H9 (cell line): Measurements from ENCODE around the gene FAM219A. TPM values are rescaled to one million over a fixed set of nuclear protein-coding genes. Genes with fewer than 3 reads are reported as not detected.

Experiments
- DNase-seq: peaks from one replicate; pipeline ENCODE4 v3.0.0-alpha.2; 2017
- H2AFZ ChIP-seq: one replicate; pipeline ENCODE4 v1.6.1; 2013; ENCODE audit warnings: mild to moderate bottlenecking, low read length, control low read depth, moderate library complexity
- H2AK5ac ChIP-seq: 2 replicates; pipeline ENCODE4 v1.6.1; 2013; ENCODE audit warnings: low read length, control low read depth, mixed read lengths; ENCODE audit not compliant: insufficient read length
- H2BK120ac ChIP-seq: one replicate; pipeline ENCODE4 v1.6.1; 2013; ENCODE audit warnings: low read depth, mild to moderate bottlenecking, low read length, control low read depth, inconsistent platforms; ENCODE audit not compliant: poor library complexity, severe bottlenecking
- H2BK12ac ChIP-seq: 2 replicates; pipeline ENCODE4 v1.6.1; 2013; ENCODE audit warnings: low read length, control low read depth, mixed read lengths, low read depth; ENCODE audit not compliant: insufficient read length
- H2BK15ac ChIP-seq: 2 replicates; pipeline ENCODE4 v1.6.1; 2013; ENCODE audit warnings: low read depth, low read length, control low read depth
- H2BK20ac ChIP-seq: one replicate; pipeline ENCODE4 v1.6.1; 2013; ENCODE audit warnings: low read depth, mild to moderate bottlenecking, low read length, control low read depth, inconsistent platforms; ENCODE audit not compliant: poor library complexity, severe bottlenecking
- H2BK5ac ChIP-seq: 2 replicates; pipeline ENCODE4 v1.6.1; 2013; ENCODE audit warnings: low read length, control low read depth, mixed read lengths; ENCODE audit not compliant: insufficient read length
- H3K14ac ChIP-seq: 2 replicates; pipeline ENCODE4 v1.6.1; 2013; ENCODE audit warnings: low read length, control low read depth; ENCODE audit not compliant: insufficient read depth
- H3K18ac ChIP-seq: 2 replicates; pipeline ENCODE4 v1.6.1; 2013; ENCODE audit warnings: low read depth, mild to moderate bottlenecking, mixed read lengths, low read length, control low read depth; ENCODE audit not compliant: insufficient read length
- H3K23ac ChIP-seq: 2 replicates; pipeline ENCODE4 v1.6.1; 2013; ENCODE audit warnings: low read length, control low read depth, mixed read lengths, low read depth; ENCODE audit not compliant: insufficient read length
- H3K23me2 ChIP-seq: 2 replicates; pipeline ENCODE4 v1.6.1; 2013; ENCODE audit warnings: low read depth, mild to moderate bottlenecking, mixed read lengths, low read length, control low read depth; ENCODE audit not compliant: insufficient read length, poor library complexity, severe bottlenecking
- H3K27ac ChIP-seq: 2 replicates; pipeline ENCODE4 v1.5.1; 2013; ENCODE audit warnings: low read length, control low read depth, mixed read lengths, low read depth; ENCODE audit not compliant: insufficient read length
- H3K27me3 ChIP-seq: 2 replicates; pipeline ENCODE4 v1.6.1; 2013; ENCODE audit warnings: low read length, control low read depth, inconsistent platforms; ENCODE audit not compliant: insufficient read depth
- H3K4ac ChIP-seq: 2 replicates; pipeline ENCODE4 v1.6.1; 2013; ENCODE audit warnings: low read depth, mild to moderate bottlenecking, control low read depth, inconsistent platforms, low read length, moderate library complexity
- H3K4me1 ChIP-seq: 2 replicates; pipeline ENCODE4 v1.6.1; 2013; ENCODE audit warnings: low read length, control low read depth, inconsistent platforms; ENCODE audit not compliant: insufficient read depth
- H3K4me2 ChIP-seq: 2 replicates; pipeline ENCODE4 v1.6.1; 2013; ENCODE audit warnings: low read length, control low read depth, mixed read lengths; ENCODE audit not compliant: insufficient read length, insufficient read depth
- H3K56ac ChIP-seq: 2 replicates; pipeline ENCODE4 v1.6.1; 2013; ENCODE audit warnings: low read depth, mild to moderate bottlenecking, mixed read lengths, low read length, control low read depth; ENCODE audit not compliant: insufficient read length
- H3K79me1 ChIP-seq: 2 replicates; pipeline ENCODE4 v1.6.1; 2013; ENCODE audit warnings: low read depth, mild to moderate bottlenecking, moderate library complexity, low read length, control low read depth, inconsistent platforms; ENCODE audit not compliant: insufficient read depth, poor library complexity, severe bottlenecking
- H3K79me2 ChIP-seq: 2 replicates; pipeline ENCODE4 v1.6.1; 2013; ENCODE audit warnings: low read length, control low read depth, inconsistent platforms; ENCODE audit not compliant: insufficient read depth
- H3K9ac ChIP-seq: 2 replicates; pipeline ENCODE4 v1.6.1; 2013; ENCODE audit warnings: low read length, control low read depth, mixed read lengths; ENCODE audit not compliant: insufficient read length; ENCODE audit errors: extremely low read depth
- H3K9me3 ChIP-seq: one replicate; pipeline ENCODE4 v1.6.1; 2013; ENCODE audit warnings: low read depth, low read length, inconsistent platforms; ENCODE audit not compliant: control insufficient read depth
- H3T11ph ChIP-seq: one replicate; pipeline ENCODE4 v1.6.1; 2013; ENCODE audit warnings: mild to moderate bottlenecking, low read length, control low read depth, inconsistent platforms
- H4K20me1 ChIP-seq: one replicate; pipeline ENCODE4 v1.6.1; 2013; ENCODE audit not compliant: control insufficient read depth, insufficient read length, insufficient read depth
- H4K5ac ChIP-seq: 2 replicates; pipeline ENCODE4 v1.6.1; 2013; ENCODE audit warnings: low read depth, mild to moderate bottlenecking, mixed read lengths, low read length, control low read depth; ENCODE audit not compliant: insufficient read length
- H4K8ac ChIP-seq: replicated peaks from 2 replicates; pipeline ENCODE4 v1.6.1; 2013; ENCODE audit warnings: low read length, control low read depth, mixed read lengths, low read depth; ENCODE audit not compliant: insufficient read length
- H4K91ac ChIP-seq: 2 replicates; pipeline ENCODE4 v1.6.1; 2013; ENCODE audit warnings: low read depth, mild to moderate bottlenecking, moderate library complexity, mixed read lengths, low read length, control low read depth; ENCODE audit not compliant: insufficient read length
- H3K27ac Mint-ChIP-seq, 3 experiments: 2 replicates in 2 of 3; 3 replicates in 1 of 3; pipeline ENCODE4 v1.8.0; 2020 to 2021; ENCODE audit warnings: mixed read lengths in 3 of 3, mild to moderate bottlenecking in 1 of 3, moderate library complexity in 1 of 3
- H3K27me3 Mint-ChIP-seq: 2 replicates; pipeline ENCODE4 v1.8.0; 2021; ENCODE audit warnings: low read depth, mild to moderate bottlenecking, moderate library complexity, mixed read lengths
- H3K36me3 Mint-ChIP-seq, 3 experiments: 2 replicates in 2 of 3; 3 replicates in 1 of 3; pipeline ENCODE4 v1.8.0; 2020 to 2021; ENCODE audit warnings: low read depth in 3 of 3, mixed read lengths in 3 of 3; ENCODE audit not compliant: insufficient read depth in 1 of 3
- H3K4me1 Mint-ChIP-seq, 2 experiments: 2 replicates each; pipeline ENCODE4 v1.8.0; 2020; ENCODE audit warnings: mixed read lengths in 2 of 2
- H3K4me3 Mint-ChIP-seq, 2 experiments: 2 replicates in 1 of 2; 3 replicates in 1 of 2; pipeline ENCODE4 v1.8.0; 2020 to 2021; ENCODE audit warnings: mild to moderate bottlenecking in 2 of 2, mixed read lengths in 2 of 2, moderate library complexity in 1 of 2
- H3K9me3 Mint-ChIP-seq, 2 experiments: 2 replicates in 1 of 2; 3 replicates in 1 of 2; pipeline ENCODE4 v1.8.0; 2020; ENCODE audit warnings: mild to moderate bottlenecking in 2 of 2, mixed read lengths in 2 of 2, moderate library complexity in 1 of 2
- WGBS: extraction: QIAGEN DNeasy Blood & Tissue Kit; methylation state at CpG from one replicate; pipeline ENCODE4 v1.1.7; 2013; ENCODE audit warnings: missing lambda C conversion rate, low lambda C conversion rate, mixed read lengths; ENCODE audit not compliant: insufficient read length; ENCODE audit errors: extremely low coverage; 5-methylcytosine and 5-hydroxymethylcytosine counted together
- total RNA-seq: library from RNA; stranded (reverse); gene quantifications from 2 replicates; pipeline ENCODE4 v1.2.1, GENCODE V29; 2021
- TF ChIP-seq, protein P1 (sequence below): fragments of 200-600 bp; sonication (generic); conservative IDR thresholded peaks from 3 replicates; pipeline ENCODE4 v1.8.0; 2021; ENCODE audit warnings: antibody characterized with exemption, mild to moderate bottlenecking

FAM219A gene
- total RNA-seq, 1 experiment from 2014 or later: 16.7 TPM

- WGBS: no CpG with 5 or more reads among the region's 6 CpGs
- H4K20me1 ChIP-seq: no peaks in the 10 kb centered on the region
- no peak overlapping the region for H4K5ac ChIP-seq
- H4K91ac ChIP-seq: no peak overlapping the region
- H3K23me2 ChIP-seq: no peaks in the 10 kb centered on the region
- no peak overlapping the region for H3K4ac ChIP-seq
- Mint-ChIP-seq H3K9me3 (no peaks in the 10 kb centered on the region), H3K4me3 (no peak overlapping the region), H3K27ac (no peak overlapping the region), H3K27me3 (peaks cover 6% of the 10 kb centered on the region; the same call in 1 of the 2 replicates), H3K4me1 (no peaks in the 10 kb centered on the region), H3K36me3 (no peaks in the 10 kb centered on the region)
- no peaks in the 10 kb centered on the region for H3K79me1 ChIP-seq
- H3K27ac ChIP-seq: no peak overlapping the region
- H2BK12ac ChIP-seq: no peak overlapping the region
- no peak overlapping the region for H3T11ph ChIP-seq
- no peak overlapping the region for H3K14ac ChIP-seq
- DNase-seq: peak; percentile 58
- H3K56ac ChIP-seq: no peak overlapping the region
- H3K18ac ChIP-seq: no peak overlapping the region
- no peaks in the 10 kb centered on the region for H3K27me3 ChIP-seq
- H2AFZ ChIP-seq: no peak overlapping the region
- no peak overlapping the region for H2AK5ac ChIP-seq
- no peak overlapping the region for H2BK20ac ChIP-seq
- H2BK15ac ChIP-seq: no peak overlapping the region
- TF ChIP-seq, protein P1, sequence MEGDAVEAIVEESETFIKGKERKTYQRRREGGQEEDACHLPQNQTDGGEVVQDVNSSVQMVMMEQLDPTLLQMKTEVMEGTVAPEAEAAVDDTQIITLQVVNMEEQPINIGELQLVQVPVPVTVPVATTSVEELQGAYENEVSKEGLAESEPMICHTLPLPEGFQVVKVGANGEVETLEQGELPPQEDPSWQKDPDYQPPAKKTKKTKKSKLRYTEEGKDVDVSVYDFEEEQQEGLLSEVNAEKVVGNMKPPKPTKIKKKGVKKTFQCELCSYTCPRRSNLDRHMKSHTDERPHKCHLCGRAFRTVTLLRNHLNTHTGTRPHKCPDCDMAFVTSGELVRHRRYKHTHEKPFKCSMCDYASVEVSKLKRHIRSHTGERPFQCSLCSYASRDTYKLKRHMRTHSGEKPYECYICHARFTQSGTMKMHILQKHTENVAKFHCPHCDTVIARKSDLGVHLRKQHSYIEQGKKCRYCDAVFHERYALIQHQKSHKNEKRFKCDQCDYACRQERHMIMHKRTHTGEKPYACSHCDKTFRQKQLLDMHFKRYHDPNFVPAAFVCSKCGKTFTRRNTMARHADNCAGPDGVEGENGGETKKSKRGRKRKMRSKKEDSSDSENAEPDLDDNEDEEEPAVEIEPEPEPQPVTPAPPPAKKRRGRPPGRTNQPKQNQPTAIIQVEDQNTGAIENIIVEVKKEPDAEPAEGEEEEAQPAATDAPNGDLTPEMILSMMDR: no peak
- no peak overlapping the region for H4K8ac ChIP-seq
- no peaks in the 10 kb centered on the region for H3K9me3 ChIP-seq
- no peak overlapping the region for H2BK120ac ChIP-seq
- H2BK5ac ChIP-seq: no peak overlapping the region
- no peak overlapping the region for H3K23ac ChIP-seq
- H3K4me2 ChIP-seq: no peak overlapping the region
- no peaks in the 10 kb centered on the region for H3K4me1 ChIP-seq
- H3K9ac ChIP-seq: no peak overlapping the region
- H3K79me2 ChIP-seq: no peaks in the 10 kb centered on the region
Measured at GRCh38 chr9:34413231-34413852, 45.0 kb downstream of the FAM219A start.
